Pancreas (tissue), 10 donors: ENCODE data around the gene SGO2. TPM values are rescaled to one million over a fixed set of nuclear protein-coding genes. Genes with fewer than 3 reads are reported as not detected.
A peak's percentile ranks its signal among the peaks of the same experiment; 100 is the strongest.

ENCODE experiments used
- ATAC-seq, 4 donors: fragments of 200-7000 bp; cut with Tn5 transposase; one replicate each; pipeline versions ENCODE4 v1.8.0 to v1.9.1; 2020; ENCODE audit warnings: mild to moderate bottlenecking in 4 of 4, moderate library complexity in 4 of 4
- DNase-seq, 6 donors: peaks; one replicate each; pipeline ENCODE4 v3.0.0-alpha.2; 2020
- FAIRE-seq: peaks from 2 replicates; lab custom pipeline; 2012; peaks lifted over from hg19 to GRCh38; lab: Jason Lieb, UNC
- H3K27ac ChIP-seq, 4 donors: fragments of 200-600 bp; sonication (generic); 1 replicate in 3 of 4; 2 replicates in 1 of 4; pipeline versions ENCODE4 v1.5.0 to v1.8.0; 2020
- H3K27me3 ChIP-seq, 4 donors: fragments of 200-600 bp; one replicate each; pipeline ENCODE4 v1.8.0; 2021
- H3K36me3 ChIP-seq, 3 donors: fragments of 200-600 bp; sonication (generic) in 1 of 3; one replicate each; pipeline versions ENCODE4 v1.5.0 to v1.8.0; 2020 to 2021
- H3K4me1 ChIP-seq, 3 donors: fragments of 200-600 bp; one replicate each; pipeline ENCODE4 v1.8.0; 2021
- H3K4me3 ChIP-seq, 4 donors: fragments of 200-600 bp; sonication (generic) in 2 of 4; one replicate each; pipeline versions ENCODE4 v1.5.0 to v1.8.0; 2020 to 2021
- H3K9me3 ChIP-seq, 4 donors: fragments of 200-600 bp; one replicate each; pipeline ENCODE4 v1.8.0; 2021
- WGBS, 2 donors: extraction: QIAGEN DNeasy Blood & Tissue Kit; methylation state at CpG; one replicate each; pipeline ENCODE4 v1.1.7; 2013; 5-methylcytosine and 5-hydroxymethylcytosine counted together
- intact Hi-C, 3 donors: fragments of 100-400 bp; cut with DNase I; formaldehyde crosslinking; loops; one replicate each; pipeline versions ENCODE4 v1.11.1 to v1.14.2; 2022
- polyA plus RNA-seq, 2 donors: library from polyadenylated mRNA; stranded (reverse); fragments of 200-250 nt; gene quantifications; one replicate each; pipeline ENCODE4 v1.2.3, GENCODE V29; 2013
- total RNA-seq, 6 donors: library from RNA; stranded (reverse); fragmentation: NEBNext Ultra II Directional in 4 of 6; extraction: Animal tissue kit (Norgen Biotek cat#: 25700) in 4 of 6; gene quantifications; one replicate each; pipeline versions ENCODE4 v1.2.1 to v1.2.4, GENCODE V29; 2021 to 2023
- TF ChIP-seq, protein P1 (sequence below), 4 donors: fragments of 200-600 bp; sonication (generic) in 3 of 4; IDR thresholded peaks; one replicate each; pipeline versions ENCODE4 v1.5.0 to v1.8.0; 2021; ENCODE audit warnings: antibody characterized with exemption in 4 of 4
- donor health status: healthy with polysubstance abuse.
- donor health status: DM: no; HTN: no; CAD: no; lungs with moderate emphysema.
- donor health status: DM: no; HTN: no; CAD: no.
- donor health status: control.
- donor health status: control.
- donor health status: Bipolar disorder and iron deficiency.
- donor health status: DM: yes; HTN: yes; CAD: no.
- donor health status: DM: no; HTN: no; CAD: no.
- donor health status: DM: no; HTN: no; CAD: no.
- donor health status: DM: yes; HTN: yes; CAD: no.

SGO2 gene
- total and polyA plus RNA-seq, 8 donors, result 0.27 to 0.83 (median 0.52) TPM

DNA sequence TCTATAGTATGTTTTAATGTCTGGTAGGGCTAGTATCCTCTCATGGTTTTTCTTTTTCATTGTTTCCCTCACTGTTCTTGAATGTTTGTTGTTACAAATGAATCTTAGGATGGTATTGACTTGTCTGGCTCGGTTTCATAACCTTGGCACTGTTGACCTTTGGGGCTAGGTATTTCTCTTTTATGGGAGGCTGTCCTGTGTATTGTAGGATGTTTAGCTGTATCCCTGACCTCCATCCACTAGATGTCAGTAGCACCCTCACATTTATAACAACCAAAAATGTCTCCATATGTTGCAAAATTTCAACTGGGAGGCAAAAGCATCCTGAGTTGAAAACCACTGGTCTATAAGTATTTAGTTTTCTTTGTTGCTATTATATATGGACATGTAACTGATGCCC is 52.8 kb downstream of the SGO2 start:
- FAIRE-seq (no peak), ATAC-seq (peak; percentile 78 to 97 (median 94)), DNase-seq (no peak)
- no peaks in the 10 kb centered on the region for H3K27me3 ChIP-seq
- no peaks in the 10 kb centered on the region for H3K9me3 ChIP-seq
- TF ChIP-seq, protein P1, sequence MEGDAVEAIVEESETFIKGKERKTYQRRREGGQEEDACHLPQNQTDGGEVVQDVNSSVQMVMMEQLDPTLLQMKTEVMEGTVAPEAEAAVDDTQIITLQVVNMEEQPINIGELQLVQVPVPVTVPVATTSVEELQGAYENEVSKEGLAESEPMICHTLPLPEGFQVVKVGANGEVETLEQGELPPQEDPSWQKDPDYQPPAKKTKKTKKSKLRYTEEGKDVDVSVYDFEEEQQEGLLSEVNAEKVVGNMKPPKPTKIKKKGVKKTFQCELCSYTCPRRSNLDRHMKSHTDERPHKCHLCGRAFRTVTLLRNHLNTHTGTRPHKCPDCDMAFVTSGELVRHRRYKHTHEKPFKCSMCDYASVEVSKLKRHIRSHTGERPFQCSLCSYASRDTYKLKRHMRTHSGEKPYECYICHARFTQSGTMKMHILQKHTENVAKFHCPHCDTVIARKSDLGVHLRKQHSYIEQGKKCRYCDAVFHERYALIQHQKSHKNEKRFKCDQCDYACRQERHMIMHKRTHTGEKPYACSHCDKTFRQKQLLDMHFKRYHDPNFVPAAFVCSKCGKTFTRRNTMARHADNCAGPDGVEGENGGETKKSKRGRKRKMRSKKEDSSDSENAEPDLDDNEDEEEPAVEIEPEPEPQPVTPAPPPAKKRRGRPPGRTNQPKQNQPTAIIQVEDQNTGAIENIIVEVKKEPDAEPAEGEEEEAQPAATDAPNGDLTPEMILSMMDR (IDR thresholded peaks at IDR 0.05), result peak; percentile 25 to 60 (median 40)
- no peaks in the 10 kb centered on the region for H3K36me3 ChIP-seq
- intact Hi-C loops, result loop anchor here in 2 of 3 donors (5.0 to 10.0 kb wide), 2 partner anchors 116 to 124 kb away; no protein-coding TSS in a partner anchor
- no peaks in the 10 kb centered on the region for H3K4me1 ChIP-seq
- H3K4me3 ChIP-seq, result no peak overlapping the region
- H3K27ac ChIP-seq, result no peak overlapping the region
- WGBS, 2 donors, result 8 to 19% methylated on average over 1 of the region's 1 CpG

GRCh38 chr2:200584639-200585038 is 58.6 kb downstream of the SGO2 start:
- intact Hi-C loops, result loop anchor here in 1 of 3 donors (10.0 kb wide), 1 partner anchor 90 kb away; no protein-coding TSS in a partner anchor
- FAIRE-seq, result no peak

DNA sequence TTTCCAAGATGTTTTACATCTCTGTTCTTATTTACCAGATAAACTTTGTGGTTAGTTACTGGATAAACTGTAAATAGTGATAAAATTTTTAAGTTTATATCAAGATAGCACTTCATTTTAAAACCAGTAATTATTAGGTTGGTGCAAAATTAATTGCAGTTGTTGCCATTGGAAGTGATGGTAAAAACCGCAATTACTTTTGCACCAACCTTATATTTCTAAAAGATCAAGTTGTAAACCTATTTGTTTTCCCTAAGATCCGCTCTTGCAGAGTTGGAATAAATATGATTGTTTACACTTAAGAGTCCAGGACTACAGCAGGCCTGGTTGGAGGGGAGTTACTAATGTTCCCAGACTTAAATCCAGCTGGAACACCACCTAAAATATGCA is 59.3 kb downstream of the SGO2 start:
- Histone ChIP-seq H3K4me3 (peak overlapping the region; percentile 46 to 60 (median 50)), H3K9me3 (no peaks in the 10 kb centered on the region), H3K27me3 (no peaks in the 10 kb centered on the region), H3K4me1 (peaks cover 7 to 25% (median 23%) of the 10 kb centered on the region in 3 donors), H3K36me3 (no peaks in the 10 kb centered on the region), H3K27ac (peak overlapping the region in 2 of 4 donors; percentile 89 to 91)
- TF ChIP-seq, protein P1 (IDR thresholded peaks at IDR 0.05), result no peak
- ATAC-seq (no peak), DNase-seq (no peak), FAIRE-seq (no peak)
- 9 to 18% methylated on average over 2 of the region's 2 CpGs for WGBS, 2 donors
- intact Hi-C loops, result loop anchor here in 1 of 3 donors (10.0 kb wide), 1 partner anchor 89 kb away; no protein-coding TSS in a partner anchor

More at GRCh38 chr2:200584639-200585038, 58.6 kb downstream of the SGO2 start:
- Histone ChIP-seq H3K4me3 (no peak overlapping the region), H3K9me3 (no peaks in the 10 kb centered on the region), H3K36me3 (no peaks in the 10 kb centered on the region), H3K27me3 (no peaks in the 10 kb centered on the region), H3K27ac (no peak overlapping the region), H3K4me1 (peaks cover 4 to 18% (median 16%) of the 10 kb centered on the region in 3 donors)
- 84 to 86% methylated on average over 3 of the region's 3 CpGs for WGBS, 2 donors
- TF ChIP-seq, protein P1 (IDR thresholded peaks at IDR 0.05), result no peak
- ATAC-seq (no peak), DNase-seq (no peak)

DNA sequence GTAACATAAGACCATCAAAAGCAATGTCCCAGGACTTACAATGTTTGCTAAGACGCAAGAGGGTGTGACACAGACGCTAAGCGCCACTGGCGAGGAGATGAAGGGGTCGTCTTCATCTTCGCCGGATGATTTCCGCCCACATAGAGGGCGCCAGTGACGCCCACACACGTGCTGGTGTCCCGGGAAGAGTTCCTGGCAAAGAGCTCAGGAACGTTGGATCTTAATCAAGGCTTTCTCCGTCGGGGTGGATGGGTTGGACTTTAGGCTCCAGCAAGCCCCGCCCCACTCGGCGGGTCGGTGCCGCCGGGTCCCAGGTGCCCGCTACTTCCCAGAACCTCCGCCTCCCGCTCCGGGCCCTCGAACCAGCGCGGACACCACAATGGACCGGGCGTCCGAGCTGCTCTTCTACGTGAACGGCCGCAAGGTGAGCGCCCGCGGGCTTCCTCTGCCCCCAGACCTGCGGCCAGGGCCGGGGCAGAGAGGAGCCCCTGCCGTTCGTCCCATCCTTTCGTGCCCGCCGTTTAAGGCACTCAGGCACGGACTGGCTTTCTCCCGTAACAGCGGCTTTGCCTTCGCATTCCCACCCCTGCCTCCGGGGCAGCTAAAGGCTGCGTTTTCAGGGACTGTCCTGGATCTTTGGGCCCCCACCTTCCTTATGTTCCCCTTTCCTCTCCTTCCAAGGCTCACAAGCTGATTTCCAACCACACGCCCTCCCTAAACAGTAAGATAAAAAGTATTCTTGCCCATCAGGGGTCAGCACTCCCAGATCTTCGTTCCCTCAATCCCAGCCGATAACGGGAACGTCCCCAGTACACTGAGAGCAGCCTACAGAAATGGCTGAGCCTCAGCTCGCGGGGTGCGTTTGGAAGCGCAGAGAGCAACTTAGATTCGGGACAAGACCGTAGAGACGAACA is 60.0 kb downstream of the SGO2 start, which contains the start of gene AOX1:
AOX1 (plus strand) TSS at position 285 of the 914 bp plus-strand sequence; CDS start at position 380, 95 bp downstream.
- no peaks in the 10 kb centered on the region for H3K36me3 ChIP-seq
- peak; percentile 79 to 86 (median 82) for ATAC-seq
- peaks cover 7 to 29% (median 27%) of the 10 kb centered on the region in 3 donors for H3K4me1 ChIP-seq
- H3K27ac ChIP-seq, result peak within 1 kb of the TSS in 3 of 4 donors; percentile 35 to 91 (median 89)
- DNase-seq, result peak; percentile 79 to 89 (median 84)
- FAIRE-seq, result no peak
- no peaks in the 10 kb centered on the region for H3K9me3 ChIP-seq
- H3K27me3 ChIP-seq, result no peaks in the 10 kb centered on the region
- peak within 1 kb of the TSS; percentile 46 to 60 (median 50) for H3K4me3 ChIP-seq
- 4% methylated on average over 62 of the region's 62 CpGs for WGBS, 2 donors
- intact Hi-C loops, result loop anchor here in 1 of 3 donors (10.0 kb wide), 1 partner anchor 89 kb away; no protein-coding TSS in a partner anchor
- TF ChIP-seq, protein P1 (IDR thresholded peaks at IDR 0.05), result no peak
